SK-N-SH (cell line): Measurements from ENCODE around the gene PKP1. TPM values are rescaled to one million over a fixed set of nuclear protein-coding genes. Genes with fewer than 3 reads are reported as not detected.

Source experiments
- CTCF ChIA-PET: fragments of 300-600, 350-600 bp; formaldehyde crosslinking; extraction: SDS; loops from one replicate; lab custom pipeline; 2021; lab: Yijun Ruan, JAX
- POLR2A ChIA-PET: fragments of 350-600 bp; sonication (Branson Sonifier 250); formaldehyde crosslinking; extraction: SDS; loops from one replicate; lab custom pipeline; 2020; ENCODE audit warnings: antibody characterized with exemption, inconsistent platforms; lab: Yijun Ruan, JAX
- DNase-seq: peaks from one replicate; pipeline ENCODE4 v3.0.0; 2012
- H2AFZ ChIP-seq: fragments of 200-600 bp; sonication (generic); 2 replicates; pipeline ENCODE4 v1.8.1; 2016; ENCODE audit warnings: antibody characterized with exemption, mild to moderate bottlenecking, low read depth
- H3F3A ChIP-seq: fragments of 200-600 bp; sonication (generic); replicated peaks from 2 replicates; pipeline ENCODE3; 2016; ENCODE audit warnings: antibody characterized with exemption, mild to moderate bottlenecking; ENCODE audit not compliant: insufficient read depth
- H3K27ac ChIP-seq, 2 experiments: fragments of 200-500 bp in 1 of 2; fragments of 200-600 bp in 1 of 2; sonication (Bioruptor generic) in 1 of 2; sonication (generic), shearing (Covaris generic) in 1 of 2; 2 replicates each; pipeline versions ENCODE4 v1.5.1 to v1.6.1; 2014 to 2016; ENCODE audit warnings: low read depth in 2 of 2, inconsistent platforms in 1 of 2, low read length in 1 of 2, mild to moderate bottlenecking in 1 of 2, mixed read lengths in 1 of 2
- H3K27me3 ChIP-seq: fragments of 200-600 bp; sonication (generic), shearing (Covaris generic); 2 replicates; pipeline ENCODE4 v1.6.1; 2016; ENCODE audit warnings: mixed run types; ENCODE audit not compliant: insufficient read depth
- H3K36me3 ChIP-seq, 2 experiments: fragments of 200-500 bp in 1 of 2; fragments of 200-600 bp in 1 of 2; sonication (Bioruptor generic) in 1 of 2; sonication (generic) in 1 of 2; replicated peaks in 1 of 2; 2 replicates each; pipeline versions ENCODE3 to v1.5.1; 2014 to 2016; ENCODE audit warnings: low read length in 1 of 2, mild to moderate bottlenecking in 1 of 2; ENCODE audit not compliant: insufficient read depth in 2 of 2, control insufficient read depth in 1 of 2
- H3K4me1 ChIP-seq, 2 experiments: fragments of 200-500 bp in 1 of 2; fragments of 200-600 bp in 1 of 2; sonication (Bioruptor generic) in 1 of 2; sonication (generic), shearing (Covaris generic) in 1 of 2; 2 replicates each; pipeline versions ENCODE4 v1.5.1 to v1.6.1; 2014 to 2016; ENCODE audit warnings: low read depth in 1 of 2, low read length in 1 of 2, mixed run types in 1 of 2; ENCODE audit not compliant: insufficient read depth in 2 of 2, control insufficient read depth in 1 of 2
- H3K4me2 ChIP-seq: fragments of 200-600 bp; sonication (generic), shearing (Covaris generic); 2 replicates; pipeline ENCODE4 v1.6.1; 2017; ENCODE audit warnings: mixed run types
- H3K4me3 ChIP-seq, 2 experiments: fragments of 200-500 bp in 1 of 2; fragments of 200-600 bp in 1 of 2; sonication (Bioruptor generic) in 1 of 2; sonication (generic), shearing (Covaris generic) in 1 of 2; 2 replicates each; pipeline versions ENCODE4 v1.5.1 to v1.8.1; 2014 to 2016; ENCODE audit warnings: low read depth in 2 of 2, inconsistent platforms in 1 of 2, low read length in 1 of 2, mild to moderate bottlenecking in 1 of 2, mixed read lengths in 1 of 2, moderate library complexity in 1 of 2
- H3K79me2 ChIP-seq: fragments of 200-600 bp; sonication (generic); 2 replicates; pipeline ENCODE4 v1.8.1; 2017; ENCODE audit warnings: mild to moderate bottlenecking; ENCODE audit not compliant: insufficient read depth
- H3K9ac ChIP-seq: fragments of 200-600 bp; sonication (generic); 2 replicates; pipeline ENCODE4 v1.6.1; 2017; ENCODE audit warnings: mixed run types
- H3K9me2 ChIP-seq: fragments of 200-600 bp; sonication (generic); 2 replicates; pipeline ENCODE4 v1.6.1; 2017; ENCODE audit warnings: mixed run types
- H3K9me3 ChIP-seq: fragments of 200-600 bp; sonication (generic); 2 replicates; pipeline ENCODE4 v1.6.1; 2017; ENCODE audit warnings: mixed run types, mild to moderate bottlenecking, moderate library complexity
- H4K20me1 ChIP-seq: fragments of 200-600 bp; sonication (generic); 2 replicates; pipeline ENCODE4 v1.6.1; 2017; ENCODE audit warnings: mild to moderate bottlenecking, mixed run types; ENCODE audit not compliant: insufficient read depth
- CTCF ChIP-seq: fragments of 200-600 bp; sonication (generic); IDR thresholded peaks from 2 replicates; pipeline ENCODE4 v1.6.1; 2017; ENCODE audit warnings: antibody characterized with exemption, mild to moderate bottlenecking, moderate library complexity
- ELF1 ChIP-seq: IDR thresholded peaks from 2 replicates; pipeline ENCODE4 v1.4.0; 2012
- EZH2phosphoT487 ChIP-seq: fragments of 200-600 bp; sonication (generic); IDR thresholded peaks from 2 replicates; pipeline ENCODE4 v1.6.1; 2017; ENCODE audit warnings: low read depth, mixed run types, mild to moderate bottlenecking, antibody characterized with exemption, moderate library complexity, borderline replicate concordance
- FOXM1 ChIP-seq: IDR thresholded peaks from 2 replicates; pipeline ENCODE4 v1.4.0; 2012; ENCODE audit warnings: low read depth, mild to moderate bottlenecking
- GATA2 ChIP-seq: sonication (generic); formaldehyde crosslinking; IDR thresholded peaks from 2 replicates; pipeline ENCODE4 v1.5.0; 2020; ENCODE audit warnings: mild to moderate bottlenecking, missing genetic modification reagents
- MEF2A ChIP-seq: IDR thresholded peaks from 2 replicates; pipeline ENCODE4 v1.4.0; 2012; ENCODE audit warnings: low read depth, borderline replicate concordance
- NRF1 ChIP-seq: IDR thresholded peaks from 2 replicates; pipeline ENCODE4 v1.6.1; 2012; ENCODE audit warnings: low read depth, mild to moderate bottlenecking, low read length
- RXRA ChIP-seq: IDR thresholded peaks from 2 replicates; pipeline ENCODE4 v1.4.0; 2012; ENCODE audit warnings: low read depth, mild to moderate bottlenecking, borderline replicate concordance
- TAF1 ChIP-seq: IDR thresholded peaks from 2 replicates; pipeline ENCODE4 v1.6.1; 2012; ENCODE audit warnings: low read depth, mild to moderate bottlenecking, low read length, moderate library complexity, borderline replicate concordance
- USF2 ChIP-seq: fragments of 150-350 bp; IDR thresholded peaks from 2 replicates; pipeline ENCODE4 v1.6.1; 2017; ENCODE audit warnings: antibody characterized with exemption, low read length, low read depth, borderline replicate concordance
- WGBS: methylation state at CpG from one replicate; pipeline ENCODE4 v1.1.6; 2017; ENCODE audit warnings: low lambda C conversion rate; 5-methylcytosine and 5-hydroxymethylcytosine counted together
- polyA plus RNA-seq, 3 experiments: library from polyadenylated mRNA; depleted of rRNA; stranded (reverse); fragments of >200 nt; gene quantifications; 2 replicates each; pipeline ENCODE4 v1.2.3, GENCODE V29; 2012

Gene PKP1
- polyA plus RNA-seq, 1 of the 3 experiments (the other 2 are of a cell fraction) = not detected

- CTCF ChIA-PET = interaction anchor here (1.1 to 17.5 kb wide), 11 partner anchors 10 to 136 kb away, joined by 3 to 329 read pairs (median 17); no protein-coding TSS in a partner anchor
- no peak overlapping the region for H2AFZ ChIP-seq
- TF ChIP-seq MEF2A = no peak
- H3K9me3 ChIP-seq = no peaks in the 10 kb centered on the region
- no peaks in the 10 kb centered on the region for H4K20me1 ChIP-seq
- no peak overlapping the region for H3K9ac ChIP-seq
- WGBS = 75% methylated on average over 18 of the region's 18 CpGs
- H3K9me2 ChIP-seq = no peaks in the 10 kb centered on the region
- peaks cover 3% of the 10 kb centered on the region; the same call in 1 of the 2 replicates for H3K27me3 ChIP-seq
- no peaks in the 10 kb centered on the region for H3K79me2 ChIP-seq
- H3K36me3 ChIP-seq = no peaks in the 10 kb centered on the region
- H3K4me3 ChIP-seq = no peak overlapping the region
- no peak overlapping the region for H3K27ac ChIP-seq
- POLR2A ChIA-PET = no interaction called here
- DNase-seq = no peak
- H3F3A ChIP-seq = no peaks in the 10 kb centered on the region
- peaks cover 0 to 2% of the 10 kb centered on the region in 2 experiments; a peak in 1 of 4 replicates for H3K4me1 ChIP-seq
- no peak overlapping the region for H3K4me2 ChIP-seq
Measured at GRCh38 chr1:201359031-201359872, 75.9 kb downstream of the PKP1 start.

DNA sequence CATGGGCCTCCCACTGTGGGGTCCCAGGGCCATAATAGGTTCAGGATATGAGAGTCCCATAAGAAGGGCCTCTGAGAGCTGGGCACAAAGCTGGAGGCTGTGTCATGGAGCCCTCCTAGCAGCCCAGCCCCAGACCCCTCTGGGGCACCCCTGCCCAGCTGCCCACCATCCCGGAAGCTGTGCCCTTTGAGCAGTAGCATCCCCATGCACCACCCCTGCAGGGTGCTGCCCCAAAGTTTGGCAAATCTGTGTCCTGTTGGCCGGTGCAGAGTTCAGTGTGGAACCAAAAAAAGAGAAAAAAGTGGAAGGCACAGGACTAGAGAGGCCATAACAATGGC, 76.5 kb downstream of the PKP1 start:
- POLR2A ChIA-PET = no interaction called here
- H3K36me3 ChIP-seq = no peaks in the 10 kb centered on the region
- WGBS = 30% methylated on average over 1 of the region's 2 CpGs
- H3K4me3 ChIP-seq = no peak overlapping the region
- no peaks in the 10 kb centered on the region for H3K9me3 ChIP-seq
- H3K9ac ChIP-seq = no peak overlapping the region
- peaks cover 0 to 5% of the 10 kb centered on the region in 2 experiments; a peak in 1 of 4 replicates for H3K4me1 ChIP-seq
- H2AFZ ChIP-seq = no peak overlapping the region
- peaks cover 3% of the 10 kb centered on the region; the same call in 1 of the 2 replicates for H3K27me3 ChIP-seq
- H3K9me2 ChIP-seq = no peaks in the 10 kb centered on the region
- H3K27ac ChIP-seq = no peak overlapping the region
- no peak for DNase-seq
- H3K79me2 ChIP-seq = no peaks in the 10 kb centered on the region
- H3F3A ChIP-seq = no peaks in the 10 kb centered on the region
- no peak overlapping the region for H3K4me2 ChIP-seq
- CTCF ChIA-PET = interaction anchor here (1.1 to 17.5 kb wide), 13 partner anchors 9 to 137 kb away, joined by 3 to 329 read pairs (median 19); no protein-coding TSS in a partner anchor
- TF ChIP-seq ELF1 (no peak), RXRA (no peak), CTCF (no peak), EZH2phosphoT487 (no peak)
- no peaks in the 10 kb centered on the region for H4K20me1 ChIP-seq

GRCh38 chr1:201360486-201360885, 77.2 kb downstream of the PKP1 start:
- H3K4me1 ChIP-seq = peaks cover 0 to 5% of the 10 kb centered on the region in 2 experiments; a peak in 1 of 4 replicates
- H4K20me1 ChIP-seq = no peaks in the 10 kb centered on the region
- ChIA-PET POLR2A (no interaction called here), CTCF (interaction anchor here (0.8 to 17.5 kb wide), 36 partner anchors 8 to 212 kb away, joined by 3 to 329 read pairs (median 8); partner anchors contain the start of gene TNNT2)
- H3K79me2 ChIP-seq = no peaks in the 10 kb centered on the region
- no peak overlapping the region for H2AFZ ChIP-seq
- 65% methylated on average over 6 of the region's 7 CpGs for WGBS
- no peaks in the 10 kb centered on the region for H3F3A ChIP-seq
- H3K9me3 ChIP-seq = no peaks in the 10 kb centered on the region
- H3K36me3 ChIP-seq = no peaks in the 10 kb centered on the region
- H3K9ac ChIP-seq = no peak overlapping the region
- no peak overlapping the region for H3K4me3 ChIP-seq
- no peaks in the 10 kb centered on the region for H3K9me2 ChIP-seq
- no peak for DNase-seq
- no peak overlapping the region for H3K27ac ChIP-seq
- H3K27me3 ChIP-seq = peaks cover 3% of the 10 kb centered on the region; the same call in 1 of the 2 replicates
- H3K4me2 ChIP-seq = no peak overlapping the region
- no peak for TF ChIP-seq TAF1
- no peak for TF ChIP-seq USF2
- TF ChIP-seq NRF1 = no peak
- no peak for TF ChIP-seq FOXM1
- no peak for TF ChIP-seq GATA2 (CRISPR knock-in tag)
- TF ChIP-seq, all 33 proteins: peak for 0
